GM23338 (cell line): Measurements from ENCODE around the gene RAB33B. TPM values are rescaled to one million over a fixed set of nuclear protein-coding genes. Genes with fewer than 3 reads are reported as not detected.

Source experiments
- ATAC-seq: fragments of 200-7000 bp; cut with Tn5 transposase; 3 replicates; pipeline ENCODE4 v1.9.1; 2020
- DNase-seq: peaks from one replicate; pipeline ENCODE4 v3.0.0-alpha.2; 2015; ENCODE audit warnings: low spot score
- H2AFZ ChIP-seq: fragments of 200-600 bp; sonication (generic); 2 replicates; pipeline ENCODE4 v1.8.0; 2016; ENCODE audit warnings: antibody characterized with exemption, mild to moderate bottlenecking, moderate library complexity
- H3F3A ChIP-seq: fragments of 200-600 bp; sonication (generic); replicated peaks from 2 replicates; pipeline ENCODE4 v1.8.0; 2017; ENCODE audit warnings: antibody characterized with exemption, mixed run types, low read depth
- H3K27ac ChIP-seq: fragments of 200-600 bp; sonication (generic); 2 replicates; pipeline ENCODE4 v1.6.1; 2016; ENCODE audit warnings: low read depth
- H3K27me3 ChIP-seq: fragments of 200-600 bp; sonication (generic); 2 replicates; pipeline ENCODE4 v1.8.0; 2016; ENCODE audit warnings: mild to moderate bottlenecking, mixed run types, moderate library complexity; ENCODE audit not compliant: insufficient read depth
- H3K36me3 ChIP-seq: fragments of 200-600 bp; sonication (generic); 2 replicates; pipeline ENCODE4 v1.8.0; 2016; ENCODE audit warnings: mild to moderate bottlenecking; ENCODE audit not compliant: insufficient read depth
- H3K4me1 ChIP-seq: fragments of 200-600 bp; sonication (generic); 2 replicates; pipeline ENCODE4 v1.8.0; 2016; ENCODE audit warnings: mild to moderate bottlenecking, moderate library complexity; ENCODE audit not compliant: insufficient read depth
- H3K4me2 ChIP-seq: fragments of 200-600 bp; sonication (generic); 2 replicates; pipeline ENCODE4 v1.7.1; 2017; ENCODE audit warnings: mixed run types
- H3K4me3 ChIP-seq: fragments of 200-600 bp; sonication (generic); 2 replicates; pipeline ENCODE4 v1.6.1; 2016; ENCODE audit warnings: mixed run types
- H3K79me2 ChIP-seq: fragments of 200-600 bp; sonication (generic); replicated peaks from 2 replicates; pipeline ENCODE4 v1.8.0; 2017; ENCODE audit warnings: mild to moderate bottlenecking; ENCODE audit not compliant: insufficient read depth
- H3K9me2 ChIP-seq: fragments of 200-600 bp; sonication (generic); 2 replicates; pipeline ENCODE4 v1.8.0; 2017; ENCODE audit not compliant: insufficient read depth
- H4K20me1 ChIP-seq: fragments of 200-600 bp; sonication (generic); replicated peaks from 2 replicates; pipeline ENCODE4 v1.8.0; 2017; ENCODE audit warnings: mild to moderate bottlenecking; ENCODE audit not compliant: insufficient read depth
- H3K27ac Mint-ChIP-seq: 2 replicates; pipeline ENCODE4 v1.8.0; 2020; ENCODE audit warnings: inconsistent platforms, mild to moderate bottlenecking, moderate library complexity, mixed read lengths
- H3K27me3 Mint-ChIP-seq: 3 replicates; pipeline ENCODE4 v1.8.0; 2022; ENCODE audit warnings: low read depth, mild to moderate bottlenecking, moderate library complexity, mixed read lengths, inconsistent platforms; ENCODE audit not compliant: insufficient read depth, poor library complexity
- H3K36me3 Mint-ChIP-seq: 3 replicates; pipeline ENCODE4 v1.8.0; 2021; ENCODE audit warnings: low read depth, mild to moderate bottlenecking, inconsistent platforms, moderate library complexity, mixed read lengths
- H3K4me1 Mint-ChIP-seq: 3 replicates; pipeline ENCODE4 v1.8.0; 2020; ENCODE audit warnings: mild to moderate bottlenecking, inconsistent platforms, mixed read lengths
- H3K4me3 Mint-ChIP-seq: 3 replicates; pipeline ENCODE4 v1.8.0; 2021; ENCODE audit warnings: moderate library complexity, mild to moderate bottlenecking, inconsistent platforms, mixed read lengths
- H3K9me3 Mint-ChIP-seq: 3 replicates; pipeline ENCODE4 v1.8.0; 2020; ENCODE audit warnings: moderate library complexity, mild to moderate bottlenecking, inconsistent platforms, mixed read lengths
- CREB1 ChIP-seq: fragments of 250-450 bp; sonication (Bioruptor Pico); IDR thresholded peaks from 2 replicates; pipeline ENCODE4 v1.5.0; 2020; ENCODE audit warnings: low read depth, mild to moderate bottlenecking, moderate library complexity
- EZH2 ChIP-seq: fragments of 200-600 bp; sonication (generic); IDR thresholded peaks from one replicate; pipeline ENCODE4 v1.8.0; 2017; ENCODE audit warnings: antibody characterized with exemption, mild to moderate bottlenecking, low read depth; ENCODE audit not compliant: unreplicated experiment
- EZH2phosphoT487 ChIP-seq: fragments of 200-600 bp; sonication (generic); IDR thresholded peaks from one replicate; pipeline ENCODE4 v1.8.1; 2018; ENCODE audit warnings: antibody characterized with exemption; ENCODE audit not compliant: unreplicated experiment
- JUNB ChIP-seq: IDR thresholded peaks from one replicate; pipeline ENCODE4 v1.6.1; 2016; ENCODE audit warnings: antibody characterized with exemption; ENCODE audit not compliant: unreplicated experiment
- NANOG ChIP-seq: IDR thresholded peaks from 2 replicates; pipeline ENCODE4 v1.6.1; 2016; ENCODE audit warnings: antibody characterized with exemption, borderline replicate concordance
- POLR2AphosphoS5 ChIP-seq: IDR thresholded peaks from 2 replicates; pipeline ENCODE4 v1.6.1; 2016; ENCODE audit warnings: antibody characterized with exemption, low read depth
- STAT1 ChIP-seq: IDR thresholded peaks from one replicate; pipeline ENCODE4 v1.6.1; 2016; ENCODE audit warnings: antibody characterized with exemption; ENCODE audit not compliant: unreplicated experiment
- ZNF114 ChIP-seq: fragments of 250-450 bp; sonication (Bioruptor Pico); IDR thresholded peaks from 2 replicates; pipeline ENCODE4 v1.5.0; 2020; ENCODE audit warnings: mild to moderate bottlenecking, moderate library complexity
- ZNF331 ChIP-seq: fragments of 250-450 bp; sonication (Bioruptor Pico); IDR thresholded peaks from 2 replicates; pipeline ENCODE4 v1.5.0; 2020; ENCODE audit warnings: low read depth, mild to moderate bottlenecking, moderate library complexity
- polyA plus RNA-seq: library from polyadenylated mRNA; unstranded; fragments of >200 nt; fragmentation: Nextera tagmentation; extraction: Ambion mirVana; gene quantifications from 2 replicates; pipeline ENCODE4 v1.2.1, GENCODE V29; 2016
- total RNA-seq: library from RNA; depleted of rRNA; stranded (reverse); fragments of >200 nt; shearing (Covaris generic); gene quantifications from 2 replicates; pipeline ENCODE4 v1.2.3, GENCODE V29; 2014
- TF ChIP-seq, protein P1 (sequence below), 2 experiments: fragments of 200-600 bp in 1 of 2; sonication (generic) in 1 of 2; conservative IDR thresholded peaks; 2 replicates each; pipeline versions ENCODE4 v1.5.1 to v1.6.1; 2016 to 2017; ENCODE audit warnings: antibody characterized with exemption in 2 of 2, low read depth in 2 of 2, mild to moderate bottlenecking in 2 of 2, moderate library complexity in 1 of 2
- TF ChIP-seq, protein P2 (sequence below): IDR thresholded peaks from one replicate; pipeline ENCODE4 v1.6.1; 2018; ENCODE audit warnings: antibody characterized with exemption; ENCODE audit not compliant: unreplicated experiment
- TF ChIP-seq, protein P3 (sequence below): IDR thresholded peaks from 2 replicates; pipeline ENCODE4 v1.6.1; 2016; ENCODE audit warnings: antibody characterized with exemption
- TF ChIP-seq, protein P4 (sequence below): fragments of 250-450 bp; sonication (Bioruptor Pico); IDR thresholded peaks from 2 replicates; pipeline ENCODE4 v1.5.0; 2020; ENCODE audit warnings: mild to moderate bottlenecking, moderate library complexity

RAB33B gene
- total and polyA plus RNA-seq, 2 experiments from 2014 or later: 9.9 to 17.5 TPM

DNA sequence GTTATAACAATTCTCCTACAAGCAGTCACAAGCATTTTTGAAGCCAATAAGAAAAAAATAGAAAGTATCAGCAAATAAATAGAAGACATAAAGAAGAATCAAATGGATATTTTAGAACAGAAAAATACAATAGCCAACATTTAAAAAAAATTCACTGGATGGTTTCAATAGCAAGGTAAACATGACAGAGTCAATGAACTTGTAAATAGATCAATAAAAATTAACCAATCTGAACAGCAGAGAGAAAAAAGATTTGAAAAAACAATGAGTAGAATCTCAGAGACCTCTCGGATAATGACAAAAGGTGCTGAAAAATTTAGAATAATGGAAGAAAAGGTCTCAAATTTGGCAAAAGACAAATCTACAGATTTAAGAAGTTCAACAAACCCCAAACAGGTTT, 33.3 kb upstream of the RAB33B start:
- H3K27me3 Mint-ChIP-seq: no peaks in the 10 kb centered on the region
- Histone ChIP-seq H3K9me2 (no peaks in the 10 kb centered on the region), H3K27me3 (no peaks in the 10 kb centered on the region), H3K4me1 (no peaks in the 10 kb centered on the region), H3K36me3 (no peaks in the 10 kb centered on the region), H4K20me1 (no peaks in the 10 kb centered on the region), H3F3A (no peaks in the 10 kb centered on the region), H3K4me3 (no peak overlapping the region), H3K4me2 (no peak overlapping the region), H2AFZ (no peak overlapping the region), H3K27ac (no peak overlapping the region), H3K79me2 (no peaks in the 10 kb centered on the region)
- peaks cover 16% of the 10 kb centered on the region; the same call in 2 of the 3 replicates for H3K9me3 Mint-ChIP-seq
- TF ChIP-seq, protein P1, sequence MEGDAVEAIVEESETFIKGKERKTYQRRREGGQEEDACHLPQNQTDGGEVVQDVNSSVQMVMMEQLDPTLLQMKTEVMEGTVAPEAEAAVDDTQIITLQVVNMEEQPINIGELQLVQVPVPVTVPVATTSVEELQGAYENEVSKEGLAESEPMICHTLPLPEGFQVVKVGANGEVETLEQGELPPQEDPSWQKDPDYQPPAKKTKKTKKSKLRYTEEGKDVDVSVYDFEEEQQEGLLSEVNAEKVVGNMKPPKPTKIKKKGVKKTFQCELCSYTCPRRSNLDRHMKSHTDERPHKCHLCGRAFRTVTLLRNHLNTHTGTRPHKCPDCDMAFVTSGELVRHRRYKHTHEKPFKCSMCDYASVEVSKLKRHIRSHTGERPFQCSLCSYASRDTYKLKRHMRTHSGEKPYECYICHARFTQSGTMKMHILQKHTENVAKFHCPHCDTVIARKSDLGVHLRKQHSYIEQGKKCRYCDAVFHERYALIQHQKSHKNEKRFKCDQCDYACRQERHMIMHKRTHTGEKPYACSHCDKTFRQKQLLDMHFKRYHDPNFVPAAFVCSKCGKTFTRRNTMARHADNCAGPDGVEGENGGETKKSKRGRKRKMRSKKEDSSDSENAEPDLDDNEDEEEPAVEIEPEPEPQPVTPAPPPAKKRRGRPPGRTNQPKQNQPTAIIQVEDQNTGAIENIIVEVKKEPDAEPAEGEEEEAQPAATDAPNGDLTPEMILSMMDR (conservative IDR thresholded peaks at IDR 0.05; ENCODE audit: low read depth in 2 of 2): no peak
- TF ChIP-seq EZH2 (no peak), CREB1 (CRISPR knock-in tag) (no peak), NANOG (no peak), EZH2phosphoT487 (no peak), ZNF114 (CRISPR knock-in tag) (no peak), JUNB (no peak), POLR2AphosphoS5 (no peak), STAT1 (no peak), ZNF331 (CRISPR knock-in tag) (no peak)
- TF ChIP-seq, protein P2, sequence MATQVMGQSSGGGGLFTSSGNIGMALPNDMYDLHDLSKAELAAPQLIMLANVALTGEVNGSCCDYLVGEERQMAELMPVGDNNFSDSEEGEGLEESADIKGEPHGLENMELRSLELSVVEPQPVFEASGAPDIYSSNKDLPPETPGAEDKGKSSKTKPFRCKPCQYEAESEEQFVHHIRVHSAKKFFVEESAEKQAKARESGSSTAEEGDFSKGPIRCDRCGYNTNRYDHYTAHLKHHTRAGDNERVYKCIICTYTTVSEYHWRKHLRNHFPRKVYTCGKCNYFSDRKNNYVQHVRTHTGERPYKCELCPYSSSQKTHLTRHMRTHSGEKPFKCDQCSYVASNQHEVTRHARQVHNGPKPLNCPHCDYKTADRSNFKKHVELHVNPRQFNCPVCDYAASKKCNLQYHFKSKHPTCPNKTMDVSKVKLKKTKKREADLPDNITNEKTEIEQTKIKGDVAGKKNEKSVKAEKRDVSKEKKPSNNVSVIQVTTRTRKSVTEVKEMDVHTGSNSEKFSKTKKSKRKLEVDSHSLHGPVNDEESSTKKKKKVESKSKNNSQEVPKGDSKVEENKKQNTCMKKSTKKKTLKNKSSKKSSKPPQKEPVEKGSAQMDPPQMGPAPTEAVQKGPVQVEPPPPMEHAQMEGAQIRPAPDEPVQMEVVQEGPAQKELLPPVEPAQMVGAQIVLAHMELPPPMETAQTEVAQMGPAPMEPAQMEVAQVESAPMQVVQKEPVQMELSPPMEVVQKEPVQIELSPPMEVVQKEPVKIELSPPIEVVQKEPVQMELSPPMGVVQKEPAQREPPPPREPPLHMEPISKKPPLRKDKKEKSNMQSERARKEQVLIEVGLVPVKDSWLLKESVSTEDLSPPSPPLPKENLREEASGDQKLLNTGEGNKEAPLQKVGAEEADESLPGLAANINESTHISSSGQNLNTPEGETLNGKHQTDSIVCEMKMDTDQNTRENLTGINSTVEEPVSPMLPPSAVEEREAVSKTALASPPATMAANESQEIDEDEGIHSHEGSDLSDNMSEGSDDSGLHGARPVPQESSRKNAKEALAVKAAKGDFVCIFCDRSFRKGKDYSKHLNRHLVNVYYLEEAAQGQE: no peak
- TF ChIP-seq, protein P3, sequence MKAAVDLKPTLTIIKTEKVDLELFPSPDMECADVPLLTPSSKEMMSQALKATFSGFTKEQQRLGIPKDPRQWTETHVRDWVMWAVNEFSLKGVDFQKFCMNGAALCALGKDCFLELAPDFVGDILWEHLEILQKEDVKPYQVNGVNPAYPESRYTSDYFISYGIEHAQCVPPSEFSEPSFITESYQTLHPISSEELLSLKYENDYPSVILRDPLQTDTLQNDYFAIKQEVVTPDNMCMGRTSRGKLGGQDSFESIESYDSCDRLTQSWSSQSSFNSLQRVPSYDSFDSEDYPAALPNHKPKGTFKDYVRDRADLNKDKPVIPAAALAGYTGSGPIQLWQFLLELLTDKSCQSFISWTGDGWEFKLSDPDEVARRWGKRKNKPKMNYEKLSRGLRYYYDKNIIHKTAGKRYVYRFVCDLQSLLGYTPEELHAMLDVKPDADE: no peak
- TF ChIP-seq, protein P4, sequence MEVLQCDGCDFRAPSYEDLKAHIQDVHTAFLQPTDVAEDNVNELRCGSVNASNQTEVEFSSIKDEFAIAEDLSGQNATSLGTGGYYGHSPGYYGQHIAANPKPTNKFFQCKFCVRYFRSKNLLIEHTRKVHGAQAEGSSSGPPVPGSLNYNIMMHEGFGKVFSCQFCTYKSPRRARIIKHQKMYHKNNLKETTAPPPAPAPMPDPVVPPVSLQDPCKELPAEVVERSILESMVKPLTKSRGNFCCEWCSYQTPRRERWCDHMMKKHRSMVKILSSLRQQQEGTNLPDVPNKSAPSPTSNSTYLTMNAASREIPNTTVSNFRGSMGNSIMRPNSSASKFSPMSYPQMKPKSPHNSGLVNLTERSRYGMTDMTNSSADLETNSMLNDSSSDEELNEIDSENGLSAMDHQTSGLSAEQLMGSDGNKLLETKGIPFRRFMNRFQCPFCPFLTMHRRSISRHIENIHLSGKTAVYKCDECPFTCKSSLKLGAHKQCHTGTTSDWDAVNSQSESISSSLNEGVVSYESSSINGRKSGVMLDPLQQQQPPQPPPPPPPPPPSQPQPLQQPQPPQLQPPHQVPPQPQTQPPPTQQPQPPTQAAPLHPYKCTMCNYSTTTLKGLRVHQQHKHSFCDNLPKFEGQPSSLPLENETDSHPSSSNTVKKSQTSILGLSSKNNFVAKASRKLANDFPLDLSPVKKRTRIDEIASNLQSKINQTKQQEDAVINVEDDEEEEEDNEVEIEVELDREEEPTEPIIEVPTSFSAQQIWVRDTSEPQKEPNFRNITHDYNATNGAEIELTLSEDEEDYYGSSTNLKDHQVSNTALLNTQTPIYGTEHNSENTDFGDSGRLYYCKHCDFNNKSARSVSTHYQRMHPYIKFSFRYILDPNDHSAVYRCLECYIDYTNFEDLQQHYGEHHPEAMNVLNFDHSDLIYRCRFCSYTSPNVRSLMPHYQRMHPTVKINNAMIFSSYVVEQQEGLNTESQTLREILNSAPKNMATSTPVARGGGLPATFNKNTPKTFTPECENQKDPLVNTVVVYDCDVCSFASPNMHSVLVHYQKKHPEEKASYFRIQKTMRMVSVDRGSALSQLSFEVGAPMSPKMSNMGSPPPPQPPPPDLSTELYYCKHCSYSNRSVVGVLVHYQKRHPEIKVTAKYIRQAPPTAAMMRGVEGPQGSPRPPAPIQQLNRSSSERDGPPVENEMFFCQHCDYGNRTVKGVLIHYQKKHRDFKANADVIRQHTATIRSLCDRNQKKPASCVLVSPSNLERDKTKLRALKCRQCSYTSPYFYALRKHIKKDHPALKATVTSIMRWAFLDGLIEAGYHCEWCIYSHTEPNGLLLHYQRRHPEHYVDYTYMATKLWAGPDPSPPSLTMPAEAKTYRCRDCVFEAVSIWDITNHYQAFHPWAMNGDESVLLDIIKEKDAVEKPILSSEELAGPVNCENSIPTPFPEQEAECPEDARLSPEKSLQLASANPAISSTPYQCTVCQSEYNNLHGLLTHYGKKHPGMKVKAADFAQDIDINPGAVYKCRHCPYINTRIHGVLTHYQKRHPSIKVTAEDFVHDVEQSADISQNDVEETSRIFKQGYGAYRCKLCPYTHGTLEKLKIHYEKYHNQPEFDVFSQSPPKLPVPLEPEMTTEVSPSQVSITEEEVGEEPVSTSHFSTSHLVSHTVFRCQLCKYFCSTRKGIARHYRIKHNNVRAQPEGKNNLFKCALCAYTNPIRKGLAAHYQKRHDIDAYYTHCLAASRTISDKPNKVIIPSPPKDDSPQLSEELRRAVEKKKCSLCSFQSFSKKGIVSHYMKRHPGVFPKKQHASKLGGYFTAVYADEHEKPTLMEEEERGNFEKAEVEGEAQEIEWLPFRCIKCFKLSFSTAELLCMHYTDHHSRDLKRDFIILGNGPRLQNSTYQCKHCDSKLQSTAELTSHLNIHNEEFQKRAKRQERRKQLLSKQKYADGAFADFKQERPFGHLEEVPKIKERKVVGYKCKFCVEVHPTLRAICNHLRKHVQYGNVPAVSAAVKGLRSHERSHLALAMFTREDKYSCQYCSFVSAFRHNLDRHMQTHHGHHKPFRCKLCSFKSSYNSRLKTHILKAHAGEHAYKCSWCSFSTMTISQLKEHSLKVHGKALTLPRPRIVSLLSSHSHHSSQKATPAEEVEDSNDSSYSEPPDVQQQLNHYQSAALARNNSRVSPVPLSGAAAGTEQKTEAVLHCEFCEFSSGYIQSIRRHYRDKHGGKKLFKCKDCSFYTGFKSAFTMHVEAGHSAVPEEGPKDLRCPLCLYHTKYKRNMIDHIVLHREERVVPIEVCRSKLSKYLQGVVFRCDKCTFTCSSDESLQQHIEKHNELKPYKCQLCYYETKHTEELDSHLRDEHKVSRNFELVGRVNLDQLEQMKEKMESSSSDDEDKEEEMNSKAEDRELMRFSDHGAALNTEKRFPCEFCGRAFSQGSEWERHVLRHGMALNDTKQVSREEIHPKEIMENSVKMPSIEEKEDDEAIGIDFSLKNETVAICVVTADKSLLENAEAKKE: no peak
- H3K27ac Mint-ChIP-seq: no peak overlapping the region
- no peaks in the 10 kb centered on the region for H3K4me1 Mint-ChIP-seq
- H3K4me3 Mint-ChIP-seq: no peak overlapping the region
- ATAC-seq: no peak
- no peak for DNase-seq
- peaks cover 14% of the 10 kb centered on the region; the same call in 1 of the 3 replicates for H3K36me3 Mint-ChIP-seq
